Stomach smooth muscle (tissue), 2 donors: ENCODE measurements around the gene FAM131B.
"Not testable (repeated sequence)": the region's sequence is repeated elsewhere in the genome, so short reads cannot be mapped to it uniquely, and the experiment has no call there.

Experiments used
- H3K27ac ChIP-seq: one replicate; pipeline ENCODE4 v1.7.0; 2013; ENCODE audit warnings: mild to moderate bottlenecking, low read length, inconsistent platforms
- H3K27me3 ChIP-seq, 2 donors: one replicate each; pipeline ENCODE4 v1.7.0; 2013; ENCODE audit warnings: low read length in 2 of 2; ENCODE audit not compliant: insufficient read depth in 2 of 2, control insufficient read depth in 1 of 2
- H3K36me3 ChIP-seq, 2 donors: one replicate each; pipeline ENCODE4 v1.7.0; 2013; ENCODE audit warnings: low read length in 2 of 2; ENCODE audit not compliant: control insufficient read depth in 2 of 2, insufficient read depth in 2 of 2
- H3K4me1 ChIP-seq: one replicate; pipeline ENCODE4 v1.7.0; 2013; ENCODE audit warnings: low read length; ENCODE audit not compliant: control insufficient read depth, insufficient read depth
- H3K4me3 ChIP-seq, 2 donors: one replicate each; pipeline ENCODE4 v1.7.0; 2013; ENCODE audit warnings: low read length in 2 of 2
- H3K9ac ChIP-seq, 2 donors: one replicate each; pipeline ENCODE4 v1.7.0; 2013; ENCODE audit warnings: low read length in 2 of 2, mild to moderate bottlenecking in 1 of 2
- H3K9me3 ChIP-seq, 2 donors: one replicate each; pipeline ENCODE4 v1.7.0; 2013; ENCODE audit warnings: low read length in 2 of 2; ENCODE audit not compliant: control insufficient read depth in 2 of 2
- donor health status: healthy.
- donor health status: Pancreatic carcinoma.

FAM131B gene

GRCh38 chr7:143362131-143363015, at the start of gene FAM131B:
FAM131B (minus strand) TSS chr7:143362713; CDS start chr7:143362603, 110 bp downstream.
- H3K9me3 ChIP-seq = no peaks in the 10 kb centered on the region
- H3K9ac ChIP-seq = no peak within 1 kb of the TSS
- H3K4me3 ChIP-seq = peak within 1 kb of the TSS; percentile 38 to 75
- H3K4me1 ChIP-seq = peaks cover 8% of the 10 kb centered on the region
- H3K27ac ChIP-seq = no peak within 1 kb of the TSS
- no peaks in the 10 kb centered on the region for H3K36me3 ChIP-seq
- H3K27me3 ChIP-seq = peaks cover 21 to 35% of the 10 kb centered on the region in 2 donors

- H3K27me3 ChIP-seq = no peaks in the 10 kb centered on the region
- no peaks in the 10 kb centered on the region for H3K9me3 ChIP-seq
- H3K36me3 ChIP-seq = no peaks in the 10 kb centered on the region
- H3K4me3 ChIP-seq = no peak overlapping the region
- no peak overlapping the region for H3K9ac ChIP-seq
- H3K4me1 ChIP-seq = peaks cover 12% of the 10 kb centered on the region
- H3K27ac ChIP-seq = no peak overlapping the region
Observed at GRCh38 chr7:143411976-143412708, 49.6 kb upstream of the FAM131B start.

DNA sequence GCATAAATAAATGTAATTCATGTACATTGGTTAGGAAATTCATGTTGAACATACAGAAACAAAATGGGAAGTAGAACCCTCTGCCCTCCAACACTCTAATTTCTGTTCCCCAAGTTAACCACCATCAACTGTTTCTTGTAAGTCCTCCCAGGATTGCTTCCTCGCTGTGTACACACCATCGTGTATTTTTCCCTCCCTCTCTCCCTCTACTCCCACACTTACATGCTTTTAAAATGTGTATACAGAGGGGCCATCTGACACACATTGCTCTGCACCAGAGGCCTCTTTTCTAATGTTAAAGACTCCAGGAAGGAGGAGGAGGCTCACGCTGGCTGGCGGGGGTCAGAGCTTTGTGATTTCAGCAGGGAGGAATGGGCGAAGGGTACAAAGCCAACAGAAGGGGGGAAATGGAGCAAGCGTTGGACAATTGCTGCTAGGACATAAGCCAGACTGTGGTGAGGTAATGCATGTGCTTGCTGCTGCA, 48.0 kb upstream of the FAM131B start:
- no peak overlapping the region for H3K27ac ChIP-seq
- H3K4me3 ChIP-seq = no peak overlapping the region
- peaks cover 12% of the 10 kb centered on the region for H3K4me1 ChIP-seq
- H3K9me3 ChIP-seq = no peaks in the 10 kb centered on the region
- H3K36me3 ChIP-seq = no peaks in the 10 kb centered on the region
- H3K27me3 ChIP-seq = no peaks in the 10 kb centered on the region
- no peak overlapping the region for H3K9ac ChIP-seq

- Histone ChIP-seq H3K9me3 (no peaks in the 10 kb centered on the region), H3K27me3 (no peaks in the 10 kb centered on the region), H3K27ac (no peak within 1 kb of the TSS), H3K9ac (no peak within 1 kb of the TSS), H3K4me1 (peaks cover 12% of the 10 kb centered on the region), H3K36me3 (no peaks in the 10 kb centered on the region), H3K4me3 (no peak within 1 kb of the TSS)
Observed at GRCh38 chr7:143408686-143409561, 46.4 kb upstream of the FAM131B start, which contains the start of gene EPHA1. EPHA1 (minus strand) TSS chr7:143408856; CDS start chr7:143408805, 51 bp downstream.

GRCh38 chr7:143408252-143408685, 45.8 kb upstream of the FAM131B start:
- no peaks in the 10 kb centered on the region for H3K9me3 ChIP-seq
- H3K4me3 ChIP-seq = no peak overlapping the region
- H3K4me1 ChIP-seq = peaks cover 12% of the 10 kb centered on the region
- no peaks in the 10 kb centered on the region for H3K36me3 ChIP-seq
- no peak overlapping the region for H3K27ac ChIP-seq
- no peak overlapping the region for H3K9ac ChIP-seq
- H3K27me3 ChIP-seq = no peaks in the 10 kb centered on the region

GRCh38 chr7:143407287-143408251, 45.1 kb upstream of the FAM131B start:
- Histone ChIP-seq H3K4me1 (peaks cover 12% of the 10 kb centered on the region), H3K36me3 (no peaks in the 10 kb centered on the region), H3K9me3 (no peaks in the 10 kb centered on the region), H3K27ac (no peak overlapping the region), H3K9ac (no peak overlapping the region), H3K4me3 (no peak overlapping the region), H3K27me3 (no peaks in the 10 kb centered on the region)

GRCh38 chr7:143406002-143406357, 43.5 kb upstream of the FAM131B start:
- Histone ChIP-seq H3K27me3 (no peaks in the 10 kb centered on the region), H3K9ac (no peak overlapping the region), H3K36me3 (no peaks in the 10 kb centered on the region), H3K27ac (no peak overlapping the region), H3K9me3 (no peaks in the 10 kb centered on the region), H3K4me1 (peaks cover 12% of the 10 kb centered on the region), H3K4me3 (no peak overlapping the region)

- Histone ChIP-seq H3K4me3 (no peak overlapping the region), H3K4me1 (peaks cover 8% of the 10 kb centered on the region), H3K27ac (no peak overlapping the region), H3K36me3 (no peaks in the 10 kb centered on the region), H3K27me3 (no peaks in the 10 kb centered on the region), H3K9me3 (no peaks in the 10 kb centered on the region), H3K9ac (no peak overlapping the region)
Observed at GRCh38 chr7:143405173-143406001, 42.9 kb upstream of the FAM131B start.

- not testable (repeated sequence) for H3K4me3 ChIP-seq, H3K9me3 ChIP-seq, H3K4me1 ChIP-seq, H3K9ac ChIP-seq, H3K36me3 ChIP-seq, H3K27ac ChIP-seq, H3K27me3 ChIP-seq
Observed at GRCh38 chr7:143402233-143402632, 39.7 kb upstream of the FAM131B start.
